NCI-H2029 treated with DMSO at 0.1 percent for 48 hours (cell line): ENCODE data around the gene WDR82.

Experiments
- DNase-seq: peaks from one replicate; lab custom pipeline; 2025; lab: John Stamatoyannopoulos, UW

WDR82 gene

DNA sequence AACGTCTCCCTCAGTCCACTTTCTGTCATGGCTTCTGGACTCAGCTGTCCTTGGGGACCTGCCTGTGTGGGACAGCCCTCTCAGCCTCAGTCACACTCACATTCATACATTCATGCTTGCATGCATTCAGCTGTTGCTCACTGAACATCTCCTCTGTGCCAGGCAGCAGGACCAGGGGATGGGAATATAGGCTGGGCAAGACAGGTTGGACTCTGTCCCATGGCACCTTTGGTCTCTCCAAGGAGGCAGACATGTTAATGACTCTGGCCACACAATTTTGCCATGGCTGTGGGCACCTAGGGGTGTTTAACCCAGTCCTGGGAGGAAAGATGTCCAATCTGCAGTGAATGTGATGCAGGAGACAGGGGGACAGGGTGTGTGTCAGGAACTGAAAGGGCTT is 29.9 kb upstream of the WDR82 start:
- DNase-seq, result no peak

DNA sequence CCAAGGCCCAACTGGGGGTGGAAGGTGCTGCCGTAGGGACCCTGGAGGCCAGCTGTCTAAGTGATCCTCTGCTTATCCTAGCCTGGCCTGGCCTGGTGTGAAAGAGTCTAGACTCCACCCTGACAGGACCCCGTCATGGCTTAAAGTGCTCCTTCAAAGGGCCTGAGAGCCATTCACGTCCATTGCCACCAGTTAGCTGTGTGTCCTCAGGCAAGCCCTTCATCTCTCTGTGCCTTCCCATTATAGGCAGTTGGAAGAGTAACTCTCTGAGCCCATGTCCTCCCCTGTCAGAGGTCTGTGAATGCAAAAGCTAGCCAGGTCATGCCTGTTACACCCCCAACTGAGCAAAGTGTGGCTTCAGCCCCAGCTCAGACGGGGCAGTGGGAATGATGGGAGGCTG is 28.5 kb upstream of the WDR82 start:
- DNase-seq, result no peak

DNA sequence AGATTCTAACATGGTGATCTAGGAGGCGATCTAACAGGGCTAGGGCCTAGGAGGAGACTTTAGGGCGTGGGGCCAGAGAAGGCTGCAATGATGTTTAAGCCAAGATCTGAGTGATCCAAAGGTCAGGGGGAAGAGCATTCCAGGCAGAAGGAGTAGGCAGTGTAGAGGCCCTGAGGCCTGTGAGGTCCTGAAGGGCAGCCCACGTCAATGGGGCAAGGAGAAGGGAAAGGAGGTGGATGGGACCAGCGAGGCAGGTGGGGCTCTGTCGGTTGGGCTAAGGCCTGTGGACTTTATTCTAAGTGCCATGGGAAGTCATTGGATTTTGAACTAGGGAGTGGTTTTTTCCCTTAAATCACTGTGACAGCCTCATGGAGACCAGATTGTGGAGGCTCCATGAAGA is 27.5 kb upstream of the WDR82 start:
- DNase-seq, result no peak

DNA sequence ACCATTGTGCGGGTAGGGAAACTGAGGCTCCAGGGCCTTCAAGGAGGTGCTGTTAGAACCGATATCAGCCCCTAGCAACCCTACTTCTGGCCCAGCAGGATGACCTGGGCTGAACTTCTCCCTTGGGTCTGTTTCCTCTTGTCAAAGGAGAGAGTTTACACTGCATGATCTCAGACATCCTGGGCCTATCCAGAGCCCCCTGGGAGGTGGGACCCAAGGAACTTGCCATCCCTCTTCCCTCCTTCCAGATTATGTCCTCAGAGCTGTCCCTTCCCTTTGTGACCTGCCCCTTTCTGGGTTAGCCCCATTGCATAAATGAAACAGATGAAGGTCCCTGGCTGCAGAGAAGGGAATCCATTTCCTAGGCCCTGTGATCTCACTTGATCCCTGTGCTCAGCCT is 25.4 kb upstream of the WDR82 start:
- DNase-seq, result no peak

DNA sequence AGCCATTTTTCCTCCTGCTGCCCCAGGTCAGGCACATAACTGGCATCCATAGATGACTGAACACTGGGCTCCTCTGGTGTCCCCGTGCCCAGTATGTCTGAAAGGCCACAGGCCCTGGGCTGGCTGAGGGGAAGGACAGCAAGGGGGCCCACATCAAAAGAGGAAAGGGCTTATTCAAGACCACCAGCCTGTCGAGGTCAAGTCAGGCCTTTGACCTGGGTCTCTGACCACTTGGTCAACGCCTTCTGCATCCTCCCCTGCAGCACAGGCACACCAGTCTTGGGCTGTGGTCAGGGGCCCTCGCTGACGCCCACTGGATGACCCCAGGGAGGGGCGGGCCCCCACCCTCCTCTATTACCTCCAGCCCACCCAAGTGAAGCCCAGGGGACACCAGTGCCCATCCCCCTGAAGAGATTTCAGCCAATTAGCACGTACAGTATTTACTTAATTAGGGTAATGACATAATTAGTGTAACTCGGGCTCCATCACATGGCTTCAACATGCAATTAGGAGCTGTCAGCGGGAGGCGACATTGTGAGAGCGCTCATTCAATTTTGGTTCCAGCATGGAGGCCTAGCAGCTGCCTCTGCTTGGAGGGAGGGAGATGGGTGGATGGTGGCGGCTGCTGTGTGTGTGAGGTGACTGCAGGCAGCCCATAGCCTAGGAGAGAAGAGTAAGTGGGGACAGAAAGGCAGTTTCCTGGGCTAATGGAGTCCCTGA is 24.1 kb upstream of the WDR82 start:
- DNase-seq, result no peak

DNA sequence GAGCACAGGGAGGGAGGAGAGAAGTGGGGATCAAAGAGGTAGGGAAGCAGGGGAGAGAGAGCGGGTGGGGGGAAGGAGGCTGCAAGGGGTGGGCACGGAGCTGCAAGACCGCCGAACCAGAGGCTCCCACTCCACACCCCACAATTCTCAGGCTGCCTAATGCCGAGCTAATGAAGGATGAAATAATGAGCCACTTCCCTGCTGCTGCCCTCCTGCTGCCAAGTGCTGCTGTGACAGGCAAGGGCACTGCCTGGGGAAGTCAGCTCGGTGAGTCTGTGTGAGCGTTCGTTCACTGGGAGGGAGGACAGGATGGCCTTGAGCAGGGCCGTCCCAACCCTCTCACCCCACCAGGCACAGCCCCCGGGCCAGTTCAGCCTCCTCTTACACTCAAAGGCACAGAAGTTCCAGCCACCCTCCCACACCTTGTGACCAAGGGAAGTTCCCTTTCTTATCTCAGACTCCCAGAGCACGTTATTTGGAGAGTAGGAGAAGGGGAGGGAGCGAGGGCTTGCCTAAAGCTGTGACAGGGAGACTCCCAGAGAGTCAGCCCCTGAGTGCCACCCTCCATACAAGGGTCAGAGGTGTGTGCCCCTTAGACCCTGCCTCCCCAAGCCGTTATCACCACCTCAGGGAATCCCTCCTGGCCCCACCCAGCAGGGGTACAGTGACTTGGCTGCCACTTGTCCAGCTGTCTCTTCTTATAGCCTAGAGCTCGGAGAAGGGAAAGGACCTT is 21.6 kb upstream of the WDR82 start:
- DNase-seq, result no peak

DNA sequence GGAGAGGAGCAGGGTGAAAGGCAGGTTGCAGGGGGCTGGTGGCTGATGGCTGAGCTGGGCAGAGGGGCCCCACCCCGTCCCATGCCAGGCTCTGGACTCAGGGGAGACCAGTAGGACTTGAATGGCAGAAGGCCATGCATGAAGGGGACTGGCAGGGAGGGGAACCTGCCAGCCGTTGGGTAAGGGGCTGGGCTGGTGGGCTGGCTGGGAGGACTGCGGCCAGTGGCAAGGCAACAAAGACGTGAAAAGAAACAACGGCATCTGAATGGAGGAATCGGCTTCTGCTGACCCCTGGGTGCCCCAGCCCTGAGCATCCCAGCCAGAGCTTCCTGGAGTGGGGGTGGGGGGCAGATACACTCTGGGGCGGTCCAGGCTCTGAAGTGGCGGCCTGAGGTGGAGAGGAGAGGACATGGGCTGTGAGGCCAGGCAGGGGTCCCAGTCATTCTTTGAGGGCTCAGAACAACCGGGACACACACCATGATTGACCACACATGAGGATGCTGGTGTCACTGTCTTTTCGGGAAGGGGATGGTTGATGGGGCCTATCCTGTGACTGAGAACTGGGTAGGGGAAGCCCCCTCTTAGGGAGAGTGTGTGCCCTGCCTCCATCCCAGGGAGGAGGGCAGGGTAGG is 20.9 kb upstream of the WDR82 start:
- DNase-seq, result no peak

DNA sequence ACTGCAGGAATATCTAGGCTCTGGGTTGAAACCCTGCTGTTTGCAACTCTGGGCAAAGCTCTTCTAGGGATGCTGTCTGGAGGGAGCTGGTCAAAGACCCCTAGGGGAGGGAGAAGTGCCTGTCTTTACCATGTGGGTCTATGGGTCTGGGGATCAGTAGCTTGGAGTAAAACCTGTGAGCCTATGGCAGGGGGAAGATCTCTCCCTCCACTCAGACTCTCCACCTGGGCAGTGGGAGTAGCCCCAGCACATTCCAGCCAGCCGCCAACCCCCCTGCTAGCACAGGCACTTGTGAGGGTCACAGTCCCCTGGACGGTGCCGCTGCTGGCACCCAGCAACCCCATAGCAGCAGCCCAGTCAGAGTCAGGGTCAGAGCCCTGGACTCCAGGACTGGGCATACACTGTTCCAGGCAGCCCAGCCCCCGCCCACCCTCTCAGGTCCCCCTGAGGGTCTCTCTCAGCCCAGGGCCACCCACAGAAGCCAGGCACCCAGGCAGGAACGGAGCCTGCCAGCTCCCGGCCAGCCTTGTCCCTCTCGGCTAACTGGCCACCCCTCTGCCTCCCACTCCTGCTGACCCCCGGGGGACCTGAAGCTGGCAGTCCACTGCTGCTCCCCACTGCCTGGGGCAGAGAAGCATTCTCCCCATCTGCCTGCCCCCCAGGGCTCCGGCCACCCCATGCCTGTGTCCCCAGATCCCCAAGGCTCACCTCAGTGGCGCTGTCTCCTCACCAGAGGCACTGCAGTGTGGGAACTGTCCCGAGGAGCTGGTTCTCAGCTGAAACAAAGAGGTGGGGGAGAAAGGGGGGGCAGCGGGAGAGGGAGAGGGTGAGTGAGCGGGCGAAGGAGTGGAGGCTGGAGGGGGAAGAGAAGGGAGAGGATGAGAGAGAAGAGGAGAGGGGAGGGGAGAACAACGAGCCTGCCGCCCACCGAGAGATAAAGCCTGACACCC is 20.0 kb upstream of the WDR82 start:
- no peak for DNase-seq

DNA sequence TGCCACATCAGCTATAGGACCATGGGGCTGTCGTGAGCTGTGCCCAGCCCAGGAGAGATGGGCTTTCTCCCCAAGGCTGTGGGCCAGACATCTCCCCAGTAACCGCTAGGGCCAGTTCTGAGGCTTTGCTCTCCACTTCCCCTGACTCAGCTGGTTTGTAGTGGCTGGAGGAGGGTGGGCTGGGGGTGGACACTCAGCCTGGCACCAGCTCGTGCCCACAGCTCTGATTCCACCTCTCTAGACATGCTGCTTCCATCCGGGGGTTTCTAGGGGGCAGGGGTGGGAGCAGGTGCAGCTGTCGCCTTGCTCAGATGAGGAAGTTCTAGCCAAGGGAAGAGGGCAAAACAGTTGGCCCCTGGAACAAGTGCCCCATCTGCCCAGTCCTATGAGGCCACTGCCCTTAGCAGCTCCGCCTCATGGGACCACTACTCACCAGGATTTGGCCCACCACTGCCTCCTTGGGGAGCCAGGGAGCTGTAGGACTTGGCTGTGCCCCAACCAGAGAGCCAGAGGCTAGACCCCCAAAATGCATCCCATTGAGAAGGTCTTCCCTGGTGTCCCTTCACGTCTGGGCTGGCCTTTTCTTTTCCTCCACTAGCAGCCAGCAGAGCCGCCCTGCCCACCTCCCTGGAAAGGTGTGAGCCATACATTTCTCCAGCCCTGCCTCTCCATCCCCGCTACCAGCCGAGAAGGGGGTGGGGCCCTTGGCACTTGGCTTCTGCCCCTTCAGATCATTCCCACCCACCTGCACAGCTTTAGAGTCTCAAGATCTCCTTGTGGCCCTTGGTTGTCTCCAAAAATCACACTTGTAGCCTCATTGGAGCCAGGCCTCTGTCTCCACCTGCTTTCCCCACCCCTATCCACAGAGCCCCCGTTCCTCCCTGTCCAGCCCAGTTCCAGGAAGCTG is 19.0 kb upstream of the WDR82 start:
- no peak for DNase-seq

DNA sequence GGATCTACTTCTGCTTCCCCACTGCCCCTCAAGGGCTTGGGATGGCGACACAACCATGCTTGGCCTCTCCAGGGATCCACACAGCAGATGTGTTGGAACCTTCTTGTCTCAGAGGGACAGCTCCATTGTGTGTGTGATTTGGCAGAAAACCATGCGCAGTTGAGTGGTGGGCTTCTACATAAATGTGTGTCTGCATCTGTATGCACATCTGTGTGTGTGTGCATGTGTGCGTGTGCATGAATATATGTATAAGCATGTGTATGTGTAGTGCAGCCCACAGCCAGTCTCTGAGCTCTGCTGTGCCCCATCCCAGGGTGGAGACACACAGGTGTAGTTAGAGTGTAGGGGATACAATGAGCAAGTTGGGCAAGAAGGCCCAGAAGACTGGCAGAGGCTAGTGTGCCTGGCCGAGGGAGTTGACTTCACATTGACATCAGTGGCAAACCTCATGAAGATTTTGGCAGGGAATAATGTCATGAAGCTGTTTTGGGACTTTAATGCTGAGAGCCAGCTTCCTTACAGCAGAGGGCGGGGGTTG is 17.3 kb upstream of the WDR82 start:
- no peak for DNase-seq

DNA sequence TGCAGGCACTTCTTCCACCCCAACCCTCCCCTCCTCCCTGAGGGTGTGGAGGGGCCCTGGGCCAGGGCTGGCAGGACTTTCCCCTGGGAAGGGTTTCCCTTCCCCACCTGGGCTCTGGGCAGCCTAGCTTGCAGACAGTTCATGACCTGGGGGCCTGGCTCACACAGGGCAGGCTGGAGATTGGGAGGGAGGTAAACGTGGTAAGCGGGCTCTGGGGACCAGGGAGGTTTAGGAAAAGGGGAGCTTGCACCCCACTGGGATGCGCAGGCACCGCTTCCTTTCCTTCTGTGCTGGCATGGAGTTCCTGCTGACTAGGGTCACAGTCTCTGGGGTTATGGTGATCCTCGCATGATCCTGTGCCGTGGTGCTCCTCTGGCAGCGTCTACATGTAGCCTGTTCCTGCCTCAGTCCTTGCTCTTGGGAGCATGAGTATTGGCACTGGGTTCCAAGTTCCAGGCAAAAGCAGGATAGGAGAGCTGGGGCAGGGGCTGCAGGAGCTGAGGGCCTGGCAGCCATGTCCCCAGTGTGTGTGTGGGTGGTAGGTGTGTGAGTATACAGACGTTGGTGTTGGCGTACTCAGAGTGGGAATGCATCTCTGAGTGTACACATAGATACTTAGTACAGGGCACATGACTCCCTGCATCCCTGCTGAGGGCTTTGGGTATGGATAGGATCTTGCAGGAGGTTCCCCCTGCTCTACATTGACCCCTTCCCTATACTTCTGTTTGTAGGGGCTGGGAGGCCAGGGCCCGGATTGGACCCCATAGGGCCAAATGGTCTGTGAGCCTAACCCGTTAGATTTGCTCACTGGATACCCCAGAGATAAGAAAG is 16.1 kb upstream of the WDR82 start:
- no peak for DNase-seq

DNA sequence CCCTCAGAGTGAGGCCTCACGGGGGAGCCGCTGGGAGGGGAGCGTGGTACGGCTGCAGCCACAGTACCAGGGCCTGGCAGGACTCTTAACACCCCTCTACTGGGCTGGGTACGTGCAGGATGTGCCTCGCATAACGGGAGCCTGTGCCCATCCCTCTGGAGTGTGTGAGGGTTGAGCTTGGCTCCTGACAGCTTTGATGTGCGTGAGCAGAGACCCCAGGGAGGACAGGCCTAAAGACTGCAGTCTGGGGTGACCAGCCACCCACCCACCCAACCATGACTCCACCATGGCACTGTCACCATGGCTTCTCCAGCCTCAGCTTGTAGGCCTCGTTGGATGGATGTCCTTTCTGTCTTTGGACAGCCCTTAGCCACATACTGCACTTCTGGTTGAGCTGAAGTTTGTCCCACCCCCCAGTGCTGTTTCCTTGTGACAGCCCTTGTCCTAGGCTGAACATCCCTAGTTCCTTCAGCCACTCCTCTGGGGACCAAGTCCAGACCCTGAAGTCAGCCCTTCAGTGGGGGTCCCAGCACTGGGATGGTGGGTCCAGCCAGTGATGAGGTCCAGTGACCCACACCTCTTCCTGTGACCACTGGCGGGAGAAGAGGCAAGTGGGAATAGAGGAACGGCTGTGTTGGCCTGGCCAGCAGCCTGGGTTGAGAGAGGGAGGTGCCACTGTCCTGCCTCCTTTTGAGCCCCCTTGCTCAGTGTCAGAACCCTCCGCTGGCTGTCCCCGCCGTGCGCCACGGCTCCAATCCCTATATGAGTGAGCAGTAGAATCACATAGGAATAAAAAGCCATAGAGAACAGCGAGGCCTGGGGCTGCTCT is 15.3 kb upstream of the WDR82 start:
- DNase-seq, result no peak

DNA sequence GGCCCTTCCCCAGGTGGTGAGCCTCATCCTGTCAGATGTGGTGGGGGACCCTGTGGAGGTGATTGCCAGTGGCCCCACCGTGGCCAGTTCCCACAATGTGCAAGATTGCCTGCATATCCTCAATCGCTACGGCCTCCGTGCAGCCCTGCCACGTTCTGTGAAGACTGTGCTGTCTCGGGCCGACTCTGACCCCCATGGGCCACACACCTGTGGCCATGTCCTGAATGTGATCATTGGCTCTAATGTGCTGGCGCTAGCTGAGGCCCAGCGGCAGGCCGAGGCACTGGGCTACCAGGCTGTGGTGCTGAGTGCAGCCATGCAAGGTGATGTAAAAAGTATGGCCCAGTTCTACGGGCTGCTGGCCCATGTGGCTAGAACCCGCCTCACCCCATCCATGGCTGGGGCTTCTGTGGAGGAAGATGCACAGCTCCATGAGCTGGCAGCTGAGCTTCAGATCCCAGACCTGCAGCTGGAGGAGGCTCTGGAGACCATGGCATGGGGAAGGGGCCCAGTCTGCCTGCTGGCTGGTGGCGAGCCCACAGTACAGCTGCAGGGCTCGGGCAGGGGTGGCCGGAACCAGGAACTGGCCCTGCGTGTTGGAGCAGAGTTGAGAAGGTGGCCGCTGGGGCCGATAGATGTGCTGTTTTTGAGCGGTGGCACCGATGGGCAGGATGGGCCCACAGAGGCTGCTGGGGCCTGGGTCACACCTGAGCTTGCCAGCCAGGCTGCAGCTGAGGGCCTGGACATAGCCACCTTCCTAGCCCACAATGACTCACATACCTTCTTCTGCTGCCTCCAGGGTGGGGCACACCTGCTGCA is 14.0 kb upstream of the WDR82 start:
- DNase-seq, result no peak

DNA sequence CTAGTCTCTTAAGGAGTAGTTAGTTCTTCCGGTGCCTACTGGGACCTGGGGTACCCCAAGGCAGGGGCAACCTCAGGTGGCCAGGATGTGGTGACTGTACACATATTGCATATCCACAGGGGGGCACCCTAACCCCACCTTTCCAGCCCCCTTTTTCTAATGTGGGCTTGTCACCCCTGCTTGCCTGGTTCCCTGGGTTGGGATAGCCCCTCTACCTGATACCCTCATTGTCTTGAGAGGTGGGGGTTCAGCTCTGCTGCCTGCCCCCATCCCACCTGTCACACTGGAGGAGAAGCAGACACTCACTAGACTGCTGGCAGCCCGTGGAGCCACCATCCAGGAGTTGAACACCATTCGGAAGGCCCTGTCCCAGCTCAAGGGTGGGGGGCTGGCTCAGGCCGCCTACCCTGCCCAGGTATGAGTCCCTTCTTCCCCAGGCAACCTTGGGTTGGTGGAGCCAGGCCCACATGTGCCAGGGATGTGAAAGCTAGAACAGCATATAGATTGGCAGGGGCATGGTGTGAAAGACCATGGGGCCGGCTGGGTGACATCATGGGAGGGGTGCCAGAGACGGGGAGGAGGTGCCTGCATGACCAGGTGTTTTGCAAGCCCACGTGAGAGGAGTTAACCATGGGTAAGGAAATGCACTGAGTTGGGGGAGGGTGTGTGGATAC is 13.2 kb upstream of the WDR82 start:
- DNase-seq, result no peak

DNA sequence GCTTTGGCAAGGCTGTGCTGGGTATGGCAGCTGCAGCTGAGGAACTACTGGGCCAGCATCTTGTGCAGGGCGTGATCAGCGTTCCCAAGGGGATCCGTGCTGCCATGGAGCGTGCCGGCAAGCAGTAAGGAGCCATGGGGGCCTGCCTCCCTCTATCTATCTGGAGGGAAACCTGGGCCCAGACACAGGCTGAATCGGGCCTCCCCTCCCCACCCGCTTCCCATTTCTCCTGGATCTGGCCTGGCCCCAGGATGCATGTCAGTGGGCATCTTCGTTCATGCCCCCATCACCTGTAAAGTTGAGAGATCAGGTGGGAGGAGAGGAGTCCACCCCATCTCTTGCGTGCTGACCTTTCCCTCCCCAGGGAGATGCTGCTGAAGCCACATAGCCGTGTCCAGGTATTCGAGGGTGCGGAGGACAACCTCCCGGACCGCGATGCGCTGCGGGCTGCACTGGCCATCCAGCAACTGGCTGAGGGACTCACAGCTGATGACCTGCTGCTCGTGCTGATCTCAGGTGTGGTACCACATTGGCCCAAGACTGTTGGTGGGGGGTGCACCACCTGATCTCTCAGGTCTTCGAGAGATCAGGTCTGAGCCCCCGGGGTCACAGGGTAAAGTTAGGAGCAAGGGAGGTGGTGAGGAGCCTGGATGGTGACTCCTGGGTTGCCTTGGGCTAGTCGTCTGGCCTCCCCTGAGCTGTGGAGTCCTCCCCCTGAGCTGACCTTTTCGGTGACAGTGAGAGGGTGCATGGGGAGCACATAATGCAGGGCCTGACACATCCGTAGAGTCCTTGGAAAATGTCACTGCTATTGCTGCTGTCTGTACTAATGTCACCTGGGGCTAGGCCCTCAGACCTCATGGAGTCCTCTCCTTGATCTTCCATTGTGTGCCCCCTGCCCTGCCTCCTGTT is 12.4 kb upstream of the WDR82 start:
- no peak for DNase-seq

DNA sequence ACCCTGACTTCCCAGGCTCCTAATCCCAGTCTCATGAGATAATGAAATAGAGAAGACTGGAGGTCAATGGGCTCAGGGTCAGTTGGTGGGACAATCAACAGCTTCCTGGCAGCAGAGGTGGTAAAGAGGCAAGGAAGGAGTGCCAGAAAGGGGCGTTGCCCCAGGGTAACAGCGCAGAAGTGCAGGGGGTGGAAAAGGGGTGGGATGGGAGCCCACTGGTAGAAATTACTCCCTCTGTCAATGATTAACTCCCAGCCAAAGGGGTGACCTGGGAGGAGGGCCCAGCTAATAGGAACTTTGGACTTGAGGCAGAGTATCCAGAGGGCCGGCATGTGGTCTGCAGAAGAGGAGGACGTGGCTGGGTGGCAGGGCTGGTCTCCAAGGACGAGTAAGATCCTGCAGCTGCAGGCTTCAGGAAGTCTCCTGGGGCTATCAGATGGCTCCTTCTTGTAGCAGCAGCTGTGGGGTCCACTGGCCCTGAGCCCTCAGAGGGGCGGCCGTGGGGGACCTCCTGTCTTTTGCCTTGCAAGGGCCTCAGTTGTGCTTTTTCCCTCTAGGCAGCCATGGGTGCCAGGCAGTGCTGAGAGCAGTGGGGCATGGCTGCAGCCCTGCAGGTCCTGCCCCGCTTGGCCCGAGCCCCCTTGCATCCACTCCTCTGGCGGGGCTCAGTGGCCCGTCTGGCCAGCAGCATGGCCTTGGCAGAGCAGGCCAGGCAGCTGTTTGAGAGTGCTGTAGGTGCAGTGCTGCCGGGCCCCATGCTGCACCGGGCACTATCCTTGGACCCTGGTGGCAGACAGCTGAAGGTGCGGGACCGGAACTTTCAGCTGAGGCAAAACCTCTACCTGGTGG is 11.5 kb upstream of the WDR82 start:
- no peak for DNase-seq
